ENCODE measurements around the gene VPS11. TPM values are rescaled to one million over a fixed set of nuclear protein-coding genes. Genes with fewer than 3 reads are reported as not detected.
"Not testable (repeated sequence)": the region's sequence is repeated elsewhere in the genome, so short reads cannot be mapped to it uniquely, and the experiment has no call there.

VPS11 gene
- total RNA-seq, result 38.6 TPM

- DNase-seq (ENCODE audit: low spot score), result peak; percentile 97
Measured at GRCh38 chr11:119067371-119068222, at the start of gene VPS11. VPS11 (plus strand) TSS chr11:119067818; CDS start chr11:119067824, 6 bp downstream.

DNA sequence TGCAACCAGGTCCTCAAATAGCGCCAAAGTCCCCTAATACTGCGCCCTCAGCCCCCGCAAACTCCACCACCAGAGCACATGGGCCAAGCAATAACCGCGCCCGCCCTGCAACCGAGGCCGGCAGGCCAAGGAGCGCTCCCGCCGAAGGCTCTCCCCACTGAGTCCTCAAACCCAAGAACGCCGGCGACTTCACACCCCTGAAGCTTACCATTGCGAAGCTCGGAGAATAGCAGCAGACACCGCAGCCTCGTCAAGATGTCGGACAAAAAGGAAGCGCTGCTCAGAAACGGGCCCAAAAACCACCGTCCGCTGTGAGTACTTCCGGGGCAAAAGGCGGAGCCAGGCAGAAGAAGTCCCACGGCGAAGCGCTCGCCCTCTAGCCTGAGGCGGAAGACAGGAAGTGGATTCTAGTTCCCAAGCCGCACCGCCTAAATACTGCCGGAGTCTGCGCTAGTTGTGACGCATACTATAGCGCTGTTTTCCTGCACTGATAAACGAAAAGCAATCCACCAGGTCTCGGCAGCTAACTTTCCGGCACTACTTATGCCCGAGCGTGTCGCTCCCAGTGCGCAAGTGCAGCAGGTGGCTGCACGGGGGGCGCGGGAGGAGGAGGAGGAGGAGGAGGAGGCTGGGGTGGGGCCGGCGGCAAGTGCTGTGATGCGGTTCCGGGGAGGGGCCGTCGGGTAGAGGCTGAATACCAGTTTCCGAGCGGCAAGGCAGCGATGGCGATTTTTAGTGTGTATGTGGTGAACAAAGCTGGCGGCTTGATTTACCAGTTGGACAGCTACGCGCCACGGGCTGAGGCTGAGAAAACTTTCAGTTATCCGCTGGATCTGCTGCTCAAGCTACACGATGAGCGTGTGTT, 49.3 kb upstream of the VPS11 start, which contains the start of the genes RPS25 and TRAPPC4:
RPS25 (minus strand) TSS at position 270 of the 865 bp plus-strand sequence; CDS start at position 211, 59 bp downstream.
TRAPPC4 (plus strand) TSS at position 693 of the 865 bp plus-strand sequence; CDS start at position 723, 30 bp downstream.
- DNase-seq (ENCODE audit: low spot score), result peak; percentile 96

DNA sequence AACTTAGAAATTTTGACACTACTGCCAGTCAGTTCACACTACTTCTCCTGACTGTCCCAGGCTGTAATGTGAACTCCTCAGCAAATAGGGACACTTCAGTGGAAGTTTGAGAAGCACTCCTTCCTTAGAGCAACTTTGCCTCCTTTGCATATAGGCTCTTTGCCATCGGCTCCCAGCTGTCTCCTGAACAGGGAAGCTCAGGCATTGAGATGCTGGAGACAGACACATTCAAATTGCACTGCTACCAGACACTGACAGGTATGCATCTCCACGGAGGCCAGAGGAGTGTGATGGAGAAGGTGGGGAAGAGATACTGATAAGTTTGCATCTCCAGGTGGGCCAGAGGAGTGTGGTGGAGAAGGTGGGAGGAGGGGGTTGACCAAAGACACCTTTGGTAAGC, 47.6 kb upstream of the VPS11 start:
- no peak for DNase-seq (ENCODE audit: low spot score)

DNA sequence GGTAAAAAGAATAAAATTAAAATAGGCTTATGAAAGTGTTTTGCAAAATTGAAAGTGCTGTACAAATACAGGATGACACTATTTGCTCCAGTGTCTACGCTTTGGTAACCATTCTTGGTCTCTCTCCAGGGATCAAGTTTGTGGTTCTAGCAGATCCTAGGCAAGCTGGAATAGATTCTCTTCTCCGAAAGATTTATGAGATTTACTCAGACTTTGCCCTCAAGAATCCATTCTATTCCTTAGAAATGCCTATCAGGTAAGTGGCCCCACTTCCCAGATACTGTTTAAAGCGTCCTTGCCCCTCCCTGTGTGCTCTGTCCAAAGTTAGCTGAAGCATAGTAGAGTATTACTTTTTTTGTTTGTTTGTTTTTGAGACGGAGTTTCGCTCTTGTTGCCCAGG, 46.0 kb upstream of the VPS11 start:
- DNase-seq (ENCODE audit: low spot score), result no peak

GRCh38 chr11:119023741-119024140, 43.9 kb upstream of the VPS11 start:
- no peak for DNase-seq (ENCODE audit: low spot score)

GRCh38 chr11:119024430-119025098, 43.1 kb upstream of the VPS11 start:
- DNase-seq (ENCODE audit: low spot score), result no peak

DNA sequence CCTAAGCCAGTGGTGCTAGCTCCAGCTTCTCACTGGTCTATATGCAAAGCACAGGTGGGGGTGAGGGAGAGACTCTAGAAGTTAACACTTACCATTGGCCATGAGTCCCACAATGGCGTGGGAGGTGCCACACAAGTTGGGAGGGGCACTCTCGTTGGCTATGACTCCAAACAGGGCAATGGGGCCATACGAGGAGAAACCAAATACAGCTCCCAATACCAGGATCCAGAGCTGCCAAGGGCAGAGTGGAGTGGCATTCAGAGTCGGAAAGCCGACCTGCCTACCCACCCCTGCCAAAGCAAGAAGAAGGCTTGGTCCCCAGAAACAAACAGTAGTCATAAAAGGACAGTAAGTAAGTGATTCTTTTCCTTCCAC, 42.5 kb upstream of the VPS11 start:
- no peak for DNase-seq (ENCODE audit: low spot score)

DNA sequence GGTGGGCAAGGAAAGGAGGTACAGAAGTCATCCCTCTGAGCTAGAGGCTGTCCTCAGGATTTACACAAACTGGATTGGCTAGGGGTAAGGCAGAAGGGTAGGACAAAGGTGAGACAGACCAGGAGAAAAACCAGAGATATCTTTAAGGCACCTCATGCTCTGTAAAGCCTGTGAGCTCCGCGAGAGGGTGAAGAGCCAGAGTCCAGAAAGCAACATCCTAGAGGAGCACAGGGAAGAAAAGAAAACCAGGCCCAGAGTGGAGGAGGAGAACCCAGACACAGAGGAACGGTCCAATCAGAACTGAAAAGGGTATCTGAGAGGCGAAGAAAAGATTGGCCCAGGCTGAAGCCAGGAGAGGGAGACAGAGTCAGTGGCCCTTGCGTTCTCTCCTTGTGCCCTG, 42.1 kb upstream of the VPS11 start:
- no peak for DNase-seq (ENCODE audit: low spot score)

DNA sequence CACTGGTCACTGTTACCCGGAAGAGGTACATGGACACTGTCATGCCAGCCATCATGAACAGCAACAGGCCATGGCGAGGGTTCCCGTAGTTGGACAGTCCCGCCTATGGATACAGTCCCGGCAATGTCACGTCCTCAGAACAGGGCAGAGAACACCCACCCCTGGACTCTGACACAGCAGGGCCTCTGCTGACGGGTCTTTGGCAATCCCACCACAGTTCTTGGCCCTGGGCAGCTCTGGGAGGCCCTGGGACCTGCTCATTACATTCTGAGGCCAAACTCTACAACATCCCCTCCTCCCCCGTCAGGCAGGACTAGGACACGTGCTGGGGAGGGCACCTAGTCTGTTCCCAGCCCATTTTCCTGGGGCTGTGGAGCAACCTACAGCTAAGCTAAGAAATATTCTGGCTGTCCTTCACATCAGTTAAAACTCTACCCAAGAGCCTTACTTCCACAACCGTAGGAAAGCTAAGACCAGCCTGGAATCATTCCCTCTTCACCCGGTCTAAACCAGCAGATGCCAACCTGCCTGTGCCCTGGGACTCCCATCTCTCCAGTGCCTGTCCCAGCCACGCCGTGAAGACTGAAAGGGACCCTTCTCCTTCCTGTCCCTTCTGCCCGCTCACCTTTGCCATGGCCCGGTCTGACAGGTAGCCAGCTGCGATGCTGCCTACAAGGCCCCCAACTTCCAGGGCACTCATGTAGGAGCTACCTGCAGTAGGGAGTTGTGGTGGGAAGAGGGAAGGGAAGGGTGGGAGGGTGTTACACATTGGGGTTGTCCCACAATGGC, 41.4 kb upstream of the VPS11 start:
- no peak for DNase-seq (ENCODE audit: low spot score)

DNA sequence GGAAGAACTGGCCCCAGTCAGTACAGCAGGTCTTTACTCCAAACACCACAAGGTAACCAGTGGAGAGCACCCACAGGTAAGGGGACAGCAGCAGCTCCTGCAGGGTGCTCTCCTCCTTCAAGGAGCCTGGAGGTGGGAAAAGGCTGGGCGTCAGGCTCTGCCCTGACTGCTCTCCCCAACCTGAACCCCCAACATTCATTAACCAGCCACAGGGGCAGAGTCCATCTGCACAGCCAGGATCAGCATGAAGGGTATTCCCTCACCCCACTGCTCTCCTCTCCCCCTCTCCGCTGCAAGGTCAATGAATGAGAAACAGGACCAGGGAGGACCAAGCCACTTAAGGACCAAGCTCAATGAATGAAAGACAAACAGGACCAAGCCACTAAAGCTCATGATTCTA, 40.6 kb upstream of the VPS11 start:
- DNase-seq (ENCODE audit: low spot score), result no peak

DNA sequence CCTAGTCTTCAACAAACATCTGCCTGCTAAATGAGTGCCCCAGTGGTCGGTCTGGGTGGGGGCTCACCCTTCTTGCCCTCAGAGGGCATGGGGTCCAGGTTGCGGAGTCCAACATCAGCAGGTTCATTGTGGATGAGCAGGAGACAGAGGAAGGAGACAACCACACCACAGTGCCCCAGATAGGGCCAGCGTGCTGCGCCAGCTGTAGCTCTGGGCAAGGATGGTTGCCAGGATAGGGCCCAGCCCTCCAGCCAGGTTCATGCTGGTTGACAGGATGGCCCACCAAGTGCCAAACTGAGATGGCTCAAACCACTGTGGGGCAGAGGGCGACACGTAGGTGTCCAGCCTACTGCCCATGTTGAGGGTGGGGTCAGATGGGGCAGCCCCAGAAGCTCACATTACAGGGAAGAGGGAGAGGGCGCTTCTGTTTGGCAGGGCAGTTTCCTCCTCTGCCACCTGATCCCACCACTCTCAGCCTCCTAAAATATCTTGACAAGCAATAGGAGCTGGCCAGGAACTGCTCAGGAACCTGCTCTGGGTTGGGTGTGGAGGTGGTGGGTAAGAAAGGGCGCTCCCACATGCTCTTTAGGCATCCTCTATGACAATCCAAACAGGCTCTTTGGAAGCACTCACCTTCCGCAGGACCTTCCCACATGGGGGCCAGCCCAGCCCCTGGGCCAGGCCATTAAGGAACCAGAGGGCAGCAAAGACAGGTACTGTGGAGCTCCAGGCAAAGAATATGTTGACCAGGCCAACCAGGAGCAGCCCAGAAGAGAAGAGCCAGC, 39.9 kb upstream of the VPS11 start:
- DNase-seq (ENCODE audit: low spot score), result no peak

DNA sequence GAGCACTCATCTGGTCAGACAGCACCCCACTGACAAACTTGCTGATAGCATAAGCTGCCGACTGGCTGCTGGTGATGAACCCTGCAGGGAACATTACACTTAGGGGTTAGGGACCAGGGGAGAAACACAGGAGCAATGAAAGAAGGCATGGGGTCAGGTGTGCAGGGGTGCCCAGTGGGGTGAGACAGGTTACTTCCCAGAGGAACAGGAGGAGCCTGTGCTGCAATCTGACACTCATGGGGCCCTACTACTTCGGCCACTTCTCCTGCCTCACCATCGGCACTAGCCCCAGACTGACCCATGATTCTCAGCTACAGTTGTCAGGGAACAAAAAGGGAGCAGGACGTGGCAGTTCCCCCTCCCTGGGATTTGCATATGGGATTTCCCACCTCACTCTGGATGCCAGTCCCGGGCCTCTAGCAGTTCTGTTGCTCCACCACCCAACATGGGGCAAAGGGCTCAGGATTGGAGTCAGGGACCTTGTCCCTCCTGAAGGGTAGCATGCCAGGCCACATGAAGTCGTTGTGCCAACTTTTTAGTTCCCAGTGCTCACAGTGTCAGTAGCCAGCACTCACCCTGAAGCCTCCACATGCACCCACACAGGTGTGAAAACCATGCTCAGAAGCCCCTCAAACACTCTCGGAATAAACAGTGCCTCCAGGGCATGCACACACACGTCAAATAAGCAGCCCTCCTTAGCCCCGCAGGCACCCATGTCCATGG, 39.1 kb upstream of the VPS11 start:
- no peak for DNase-seq (ENCODE audit: low spot score)

GRCh38 chr11:119029069-119029339, 38.6 kb upstream of the VPS11 start:
- no peak for DNase-seq (ENCODE audit: low spot score)

DNA sequence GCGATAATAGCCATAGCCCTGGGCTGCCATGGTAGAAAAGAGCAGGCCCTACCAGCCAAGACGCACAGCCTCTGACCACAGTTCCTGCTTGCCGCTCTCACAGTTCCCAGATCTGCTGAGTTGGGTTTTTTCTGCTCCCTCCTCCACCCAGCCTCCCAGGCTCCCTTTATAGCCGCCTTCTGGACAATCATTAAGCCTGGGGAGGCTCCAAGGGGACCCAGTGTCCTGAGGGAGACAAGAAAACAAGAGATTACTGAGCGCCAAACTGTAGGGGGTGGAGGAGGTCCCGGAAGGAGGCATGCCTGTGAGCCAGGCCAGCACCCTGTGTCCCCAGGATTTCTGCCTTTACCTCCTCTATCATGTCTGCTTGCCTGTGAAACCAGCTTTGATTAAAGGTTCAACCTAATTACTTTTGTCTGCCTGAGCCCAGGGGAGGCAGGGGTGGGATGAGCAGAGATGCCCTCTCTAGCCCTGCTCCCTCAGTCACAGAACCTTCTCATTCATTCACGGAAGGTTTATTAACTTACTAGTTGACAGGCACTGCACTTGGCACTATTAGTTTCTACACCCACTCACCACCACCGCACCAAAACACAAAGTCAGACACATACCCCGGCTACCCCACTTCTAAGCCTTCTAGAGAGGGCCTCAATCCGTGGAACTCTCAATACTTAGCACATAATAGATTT, 38.1 kb upstream of the VPS11 start:
- DNase-seq (ENCODE audit: low spot score), result no peak

DNA sequence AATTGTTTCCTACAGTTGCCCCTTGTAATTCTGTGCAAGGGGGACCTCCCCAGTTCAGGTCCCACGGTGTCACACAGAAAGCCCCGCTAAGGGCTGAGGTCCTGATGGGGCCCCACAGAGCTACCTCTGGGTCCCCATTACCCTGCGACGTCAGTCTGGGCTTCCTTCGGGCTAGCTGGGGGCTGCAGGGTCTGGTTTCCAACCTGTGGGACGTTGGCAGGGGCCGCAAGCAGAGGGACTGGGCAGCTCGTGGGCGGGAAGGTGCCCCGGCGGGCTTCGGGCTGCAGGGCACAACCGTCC, 37.6 kb upstream of the VPS11 start:
- no peak for DNase-seq (ENCODE audit: low spot score)

DNA sequence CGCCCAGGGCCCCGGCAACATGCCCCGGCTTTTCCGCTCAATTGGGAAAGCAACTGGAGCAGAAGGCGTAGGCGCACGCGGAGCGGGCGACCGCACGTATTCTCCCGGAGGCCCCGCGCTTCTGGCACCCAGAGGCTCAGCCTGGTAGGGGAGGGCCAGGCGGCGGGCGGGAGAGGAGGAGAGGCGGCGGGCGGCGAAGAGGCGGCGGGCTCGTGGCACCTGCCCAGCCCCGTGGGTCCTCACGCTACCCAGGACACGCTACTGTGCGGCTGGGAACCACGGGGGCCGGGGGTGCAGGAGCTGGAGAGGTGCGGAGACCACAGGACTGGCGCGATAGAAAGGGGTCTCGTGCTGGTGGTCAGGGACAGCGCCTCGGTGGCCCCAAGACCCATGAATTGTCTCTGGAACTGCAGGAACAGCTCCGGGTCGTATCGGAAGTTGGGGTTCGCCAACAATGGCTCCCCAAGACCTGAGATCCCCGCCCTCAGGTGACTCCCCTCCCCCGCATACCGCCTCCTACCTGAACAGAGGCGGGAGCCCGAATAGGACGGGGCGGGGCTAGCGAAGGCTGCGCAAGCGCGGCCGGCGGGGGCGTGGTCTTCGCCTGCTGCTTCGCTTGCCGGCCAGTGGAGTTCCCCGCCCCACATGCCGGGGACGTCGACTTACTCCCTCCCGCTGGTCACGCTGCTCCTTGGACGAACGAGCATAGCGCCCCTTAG, 37.1 kb upstream of the VPS11 start, which contains the start of gene SLC37A4:
SLC37A4 (minus strand) TSS at position 549 of the 719 bp plus-strand sequence.
- DNase-seq (ENCODE audit: low spot score), result peak; percentile 98

GRCh38 chr11:119031912-119032280, 35.7 kb upstream of the VPS11 start:
- no peak for DNase-seq (ENCODE audit: low spot score)

DNA sequence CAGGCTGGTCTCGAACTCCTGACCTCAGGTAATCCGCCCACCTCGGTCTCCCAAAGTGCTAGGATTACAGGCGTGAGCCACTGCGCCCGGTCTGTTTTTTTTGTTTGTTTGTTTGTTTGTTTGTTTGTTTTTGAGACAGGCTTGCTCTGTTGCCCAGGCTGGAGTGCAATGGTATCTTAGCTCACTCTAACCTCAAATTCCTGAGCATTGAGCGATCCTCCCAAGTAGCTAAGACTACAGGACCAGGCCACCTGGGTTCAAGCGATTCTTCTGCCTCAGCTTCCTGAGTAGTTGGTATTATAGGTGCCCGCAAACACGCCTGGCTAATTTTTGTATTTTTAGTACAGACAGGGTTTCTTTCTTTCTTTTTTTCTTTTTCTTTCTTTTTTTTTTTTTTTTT, 34.2 kb upstream of the VPS11 start:
- not testable (repeated sequence) for DNase-seq (ENCODE audit: low spot score)

GRCh38 chr11:119034813-119035212, 32.8 kb upstream of the VPS11 start:
- DNase-seq (ENCODE audit: low spot score), result no peak
